DMS114 treated with DMSO at 0.1 percent for 48 hours (cell line): ENCODE data around the gene BET1L.
"Not testable (repeated sequence)": the region's sequence is repeated elsewhere in the genome, so short reads cannot be mapped to it uniquely, and the experiment has no call there.

Source experiments
- DNase-seq: peaks from one replicate; lab custom pipeline; 2025; ENCODE audit not compliant: unreplicated experiment; lab: John Stamatoyannopoulos, UW

The BET1L gene

GRCh38 chr11:230431-230830, 23.2 kb upstream of the BET1L start:
- no peak for DNase-seq

- DNase-seq, result no peak
Observed at GRCh38 chr11:227824-228379, 20.7 kb upstream of the BET1L start.

GRCh38 chr11:225734-226453, 18.7 kb upstream of the BET1L start:
- DNase-seq, result no peak

GRCh38 chr11:224424-224823, 17.2 kb upstream of the BET1L start:
- DNase-seq, result no peak

GRCh38 chr11:223884-224283, 16.7 kb upstream of the BET1L start:
- no peak for DNase-seq

GRCh38 chr11:223026-223789, 16.0 kb upstream of the BET1L start:
- no peak for DNase-seq

- DNase-seq, result no peak
Observed at GRCh38 chr11:221998-222789, 15.0 kb upstream of the BET1L start.

- DNase-seq, result no peak
Observed at GRCh38 chr11:221539-221938, 14.3 kb upstream of the BET1L start.

- not testable (repeated sequence) for DNase-seq
Observed at GRCh38 chr11:220641-221215, 13.5 kb upstream of the BET1L start.

- DNase-seq, result no peak
Observed at GRCh38 chr11:218815-219593, 11.8 kb upstream of the BET1L start.

GRCh38 chr11:217704-218103, 10.5 kb upstream of the BET1L start:
- DNase-seq, result no peak

GRCh38 chr11:216081-216974, 9.1 kb upstream of the BET1L start:
- no peak for DNase-seq

GRCh38 chr11:215581-216037, 8.4 kb upstream of the BET1L start:
- DNase-seq, result no peak

- DNase-seq, result no peak
Observed at GRCh38 chr11:214083-214482, 6.9 kb upstream of the BET1L start.

- no peak for DNase-seq
Observed at GRCh38 chr11:213111-213510, 5.9 kb upstream of the BET1L start.

- DNase-seq, result no peak
Observed at GRCh38 chr11:212150-213100, 5.2 kb upstream of the BET1L start.

GRCh38 chr11:211741-212140, 4.5 kb upstream of the BET1L start:
- DNase-seq, result no peak

GRCh38 chr11:211295-211694, 4.1 kb upstream of the BET1L start:
- no peak for DNase-seq
